Peyer's patch (tissue), 4 donors: Measurements from ENCODE around the gene KCNC3.

Source experiments
- POLR2A ChIP-seq, 2 donors: fragments of 450-650 bp; IDR thresholded peaks; one replicate each; pipeline ENCODE4 v1.5.1; 2017; ENCODE audit warnings: antibody characterized with exemption in 2 of 2, mild to moderate bottlenecking in 2 of 2, moderate library complexity in 2 of 2
- TF ChIP-seq, protein P1 (sequence below), 6 experiments: fragments of 450-650 bp in 4 of 6; fragments of 200-600 bp in 2 of 6; sonication (generic) in 1 of 6; IDR thresholded peaks; one replicate each; pipeline ENCODE4 v1.5.1; 2017 to 2019; ENCODE audit warnings: antibody characterized with exemption in 6 of 6, mild to moderate bottlenecking in 3 of 6, moderate library complexity in 1 of 6

DNA sequence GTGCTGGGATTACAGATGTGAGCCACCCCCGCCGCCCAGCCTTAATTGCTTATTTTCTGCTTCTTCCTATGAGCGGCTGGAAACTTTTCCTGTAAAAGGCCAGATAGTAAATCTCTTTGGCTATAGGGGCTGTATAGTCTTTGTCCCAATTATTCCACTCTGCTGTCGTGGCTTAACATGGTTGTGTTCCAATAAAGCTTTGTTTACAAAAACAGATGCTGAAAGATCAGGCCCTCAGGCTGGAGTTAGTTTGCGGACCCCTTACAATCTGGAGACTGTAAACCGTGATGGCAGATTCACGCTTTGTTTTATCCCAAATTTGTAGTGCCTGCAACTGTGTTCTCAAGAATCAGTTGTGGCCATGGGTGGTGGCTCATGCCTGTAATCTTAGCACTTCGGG, 10.7 kb downstream of the KCNC3 start:
- TF ChIP-seq POLR2A (IDR thresholded peaks at IDR 0.05) = no peak
- TF ChIP-seq, protein P1, sequence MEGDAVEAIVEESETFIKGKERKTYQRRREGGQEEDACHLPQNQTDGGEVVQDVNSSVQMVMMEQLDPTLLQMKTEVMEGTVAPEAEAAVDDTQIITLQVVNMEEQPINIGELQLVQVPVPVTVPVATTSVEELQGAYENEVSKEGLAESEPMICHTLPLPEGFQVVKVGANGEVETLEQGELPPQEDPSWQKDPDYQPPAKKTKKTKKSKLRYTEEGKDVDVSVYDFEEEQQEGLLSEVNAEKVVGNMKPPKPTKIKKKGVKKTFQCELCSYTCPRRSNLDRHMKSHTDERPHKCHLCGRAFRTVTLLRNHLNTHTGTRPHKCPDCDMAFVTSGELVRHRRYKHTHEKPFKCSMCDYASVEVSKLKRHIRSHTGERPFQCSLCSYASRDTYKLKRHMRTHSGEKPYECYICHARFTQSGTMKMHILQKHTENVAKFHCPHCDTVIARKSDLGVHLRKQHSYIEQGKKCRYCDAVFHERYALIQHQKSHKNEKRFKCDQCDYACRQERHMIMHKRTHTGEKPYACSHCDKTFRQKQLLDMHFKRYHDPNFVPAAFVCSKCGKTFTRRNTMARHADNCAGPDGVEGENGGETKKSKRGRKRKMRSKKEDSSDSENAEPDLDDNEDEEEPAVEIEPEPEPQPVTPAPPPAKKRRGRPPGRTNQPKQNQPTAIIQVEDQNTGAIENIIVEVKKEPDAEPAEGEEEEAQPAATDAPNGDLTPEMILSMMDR (IDR thresholded peaks at IDR 0.05) = no peak
